ENCODE results near the gene RARA.

- TF ChIP-seq CTCF (conservative IDR thresholded peaks at IDR 0.05; ENCODE audit: low read depth, low read length) (no peak), RFX5 (IDR thresholded peaks at IDR 0.05; ENCODE audit: low read depth, low read length) (no peak), POLR2A (IDR thresholded peaks at IDR 0.05; ENCODE audit: low read depth, low read length) (no peak), MAZ (IDR thresholded peaks at IDR 0.05; ENCODE audit: borderline replicate concordance, low read depth, low read length) (no peak), SMC3 (IDR thresholded peaks at IDR 0.05; ENCODE audit: low read depth, low read length) (no peak), NFE2L2 (IDR thresholded peaks at IDR 0.05; ENCODE audit: low read depth, low read length) (no peak), MXI1 (IDR thresholded peaks at IDR 0.05; ENCODE audit: borderline replicate concordance, low read depth, low read length) (no peak), CEBPB (IDR thresholded peaks at IDR 0.05; ENCODE audit: low read depth, low read length) (no peak), BHLHE40 (IDR thresholded peaks at IDR 0.05; ENCODE audit: low read depth, low read length) (no peak)
Measured at GRCh38 chr17:40355804-40356758, 47.1 kb downstream of the RARA start.

Data from IMR-90 (cell line).